CD4-positive, alpha-beta T cell treated with Interleukin-4 for 4 hours (primary cell): ENCODE measurements around the gene OR2L5.

Experiments used
- DNase-seq: peaks from one replicate; pipeline ENCODE4 v3.0.0-alpha.2; 2020

OR2L5 gene, protein sequence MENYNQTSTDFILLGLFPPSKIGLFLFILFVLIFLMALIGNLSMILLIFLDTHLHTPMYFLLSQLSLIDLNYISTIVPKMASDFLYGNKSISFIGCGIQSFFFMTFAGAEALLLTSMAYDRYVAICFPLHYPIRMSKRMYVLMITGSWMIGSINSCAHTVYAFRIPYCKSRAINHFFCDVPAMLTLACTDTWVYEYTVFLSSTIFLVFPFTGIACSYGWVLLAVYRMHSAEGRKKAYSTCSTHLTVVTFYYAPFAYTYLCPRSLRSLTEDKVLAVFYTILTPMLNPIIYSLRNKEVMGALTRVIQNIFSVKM

DNA sequence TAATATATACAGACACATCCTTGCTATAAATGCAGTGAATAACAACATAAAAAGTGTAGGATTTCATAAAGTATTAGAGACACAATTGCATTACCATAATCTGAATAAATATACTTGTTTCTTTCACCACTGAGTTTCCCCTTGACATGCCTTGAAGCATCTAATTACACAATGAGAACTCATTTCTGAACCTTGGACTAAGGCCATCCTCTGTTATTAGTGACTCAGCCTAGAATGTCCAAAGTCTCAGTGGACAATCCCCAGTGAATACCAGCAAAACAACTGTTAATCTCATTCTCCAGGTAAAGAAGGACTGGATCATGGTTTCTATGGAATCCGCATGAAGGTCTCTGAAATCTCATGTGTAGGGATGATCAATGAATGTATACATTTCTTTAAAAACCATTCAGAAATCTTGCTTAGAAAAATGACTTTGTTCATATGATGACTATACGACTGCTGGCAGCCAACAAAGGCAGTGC lies at the start of gene OR2L5:
Gene OR2L5, plus strand, starts transcription at position 432 of the 482 bp plus-strand sequence. CDS start 8,288 bp downstream, outside the sequence.
- no peak for DNase-seq

DNA sequence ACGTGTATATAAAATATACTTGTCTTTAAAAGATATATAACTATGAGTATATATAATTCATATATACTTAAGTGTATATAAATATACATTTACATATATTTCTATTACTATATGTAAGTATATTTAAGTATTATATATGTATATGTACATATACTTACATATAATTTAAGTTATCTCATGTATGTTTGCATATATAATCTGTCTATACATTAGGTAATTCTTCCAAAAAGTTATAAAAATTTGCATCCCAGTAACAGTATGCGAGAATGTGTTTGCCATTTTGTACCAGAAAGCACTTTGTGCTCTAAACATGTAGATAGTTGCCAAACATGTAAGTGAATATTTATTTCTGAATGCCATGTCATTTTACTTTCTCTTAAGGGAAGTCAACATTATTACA lies 48.5 kb upstream of the OR2L5 start, which contains the start of gene OR2AK2:
Gene OR2AK2, plus strand, starts transcription at position 301 of the 400 bp plus-strand sequence. CDS start 144 bp downstream, outside the sequence.
- DNase-seq: no peak

DNA sequence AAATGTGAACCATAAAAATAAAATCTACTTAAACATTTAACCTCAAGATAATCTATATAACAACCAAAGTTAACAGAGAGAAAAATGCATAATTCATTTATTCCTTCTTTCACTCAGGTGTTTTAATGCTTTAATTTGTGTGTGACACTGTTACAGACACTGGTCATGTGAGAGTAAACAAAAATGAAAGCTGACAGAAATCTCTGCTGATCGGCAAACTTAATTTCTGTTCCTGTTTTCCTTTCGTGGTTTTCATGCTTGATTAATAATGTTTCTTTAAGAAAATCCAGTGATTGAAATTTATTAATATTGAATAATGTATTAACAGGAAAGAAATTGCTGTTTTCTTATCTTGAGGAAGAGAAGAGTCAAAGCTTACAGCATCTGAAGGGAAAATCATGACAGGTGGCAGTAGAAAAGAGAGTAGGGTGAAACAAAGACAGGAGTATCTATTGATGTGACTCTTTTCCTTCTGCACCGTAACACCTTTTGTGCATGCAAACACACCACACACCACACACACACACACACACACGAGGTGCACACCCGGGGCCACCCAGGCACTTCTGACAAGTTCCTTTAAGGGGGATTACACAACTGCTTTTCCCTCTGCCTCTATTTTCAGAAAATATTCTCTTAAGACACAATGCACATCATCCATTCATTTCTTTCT lies 46.8 kb upstream of the OR2L5 start:
- no peak for DNase-seq

DNA sequence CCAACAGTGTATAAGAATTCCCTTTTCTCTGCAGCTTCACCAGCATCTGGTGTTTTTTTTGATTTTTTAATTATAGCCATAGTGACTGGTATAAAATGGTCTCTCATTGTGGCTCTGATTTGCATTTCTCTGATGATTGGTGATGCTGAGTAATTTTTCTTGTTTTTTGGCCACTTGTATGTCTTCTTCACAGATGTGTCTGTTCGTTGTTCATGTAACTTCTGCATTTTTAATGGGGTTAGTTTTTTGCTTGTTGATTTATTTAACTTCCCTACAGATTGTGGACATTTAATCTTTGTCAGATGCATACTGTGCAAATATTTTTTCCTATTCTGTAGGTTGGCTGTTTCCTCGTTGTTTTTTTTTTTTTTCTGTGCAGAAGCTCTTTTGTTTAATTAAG lies 20.5 kb upstream of the OR2L5 start:
- no peak for DNase-seq

DNA sequence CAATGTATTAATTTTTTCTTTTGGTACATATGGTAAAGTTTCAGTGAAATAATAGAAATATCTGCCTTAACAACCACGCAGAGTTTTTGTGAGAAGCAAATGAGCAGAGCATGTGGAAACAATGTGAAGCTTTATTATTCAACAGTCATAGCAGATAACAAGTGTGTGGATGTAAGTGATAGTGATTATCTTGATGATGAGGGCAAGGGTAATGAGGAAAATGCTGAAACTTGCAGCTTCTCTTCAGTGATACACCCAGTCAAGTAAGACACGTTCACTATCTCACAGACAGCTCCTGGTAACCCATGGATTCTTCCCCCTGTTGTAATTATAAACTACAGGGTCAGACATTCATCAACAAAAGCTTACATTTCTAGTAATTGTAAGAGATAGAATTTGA lies 14.6 kb upstream of the OR2L5 start:
- no peak for DNase-seq

DNA sequence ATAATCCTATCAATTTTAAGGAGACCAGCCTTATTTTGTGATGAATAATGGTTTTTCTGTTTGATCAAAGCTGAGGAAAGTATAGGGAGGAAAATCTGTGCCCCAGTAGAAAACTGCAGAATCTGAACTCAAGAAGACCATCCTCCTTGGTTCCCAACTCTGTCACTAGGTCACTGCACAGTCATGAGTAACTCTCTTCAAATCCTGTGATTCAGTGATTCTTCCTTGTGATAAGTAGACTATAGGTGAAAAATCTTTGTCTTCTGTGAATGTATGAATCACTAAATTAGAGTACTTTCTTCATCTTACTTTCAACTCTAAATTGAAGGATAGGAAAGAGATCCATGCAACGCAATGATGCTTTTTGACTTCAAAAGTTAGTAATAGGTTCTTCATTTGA lies 13.3 kb upstream of the OR2L5 start:
- no peak for DNase-seq

DNA sequence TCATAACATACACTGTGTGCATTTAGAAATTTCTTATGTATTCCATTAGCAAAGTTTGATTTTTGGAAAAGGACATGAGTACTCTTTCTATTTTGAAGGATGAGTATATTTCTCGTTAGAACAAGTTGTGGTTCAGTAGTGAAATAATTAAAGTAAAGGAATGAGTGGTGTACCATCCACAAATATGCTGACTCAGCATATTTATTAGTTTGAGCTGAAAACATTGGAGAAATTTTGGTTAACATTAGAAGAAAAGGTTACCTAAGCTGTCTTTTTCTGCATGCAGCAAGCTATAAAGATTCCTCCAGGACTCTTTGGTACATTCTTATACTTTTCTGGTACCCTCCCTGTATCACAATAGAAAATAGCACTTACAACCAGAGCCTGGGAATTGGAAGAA lies 5.7 kb upstream of the OR2L5 start:
- no peak for DNase-seq

DNA sequence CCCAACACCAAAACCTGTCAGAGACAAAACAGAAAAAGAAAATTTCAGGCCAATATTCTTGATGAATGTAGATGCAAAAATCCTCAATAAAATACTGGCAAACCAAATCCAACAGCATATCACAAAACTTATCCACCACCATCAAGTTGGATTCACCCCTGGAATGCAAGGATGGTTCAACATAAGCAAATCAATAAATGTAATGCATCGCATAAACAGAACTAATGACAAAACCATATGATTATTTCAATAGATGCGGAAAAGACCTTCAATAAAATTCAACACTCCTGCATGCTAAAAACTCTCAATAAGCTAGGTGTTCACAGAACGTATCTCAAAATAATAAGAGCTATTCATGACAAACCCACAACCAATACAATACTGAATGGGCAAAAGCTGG lies 3.8 kb upstream of the OR2L5 start:
- no peak for DNase-seq

DNA sequence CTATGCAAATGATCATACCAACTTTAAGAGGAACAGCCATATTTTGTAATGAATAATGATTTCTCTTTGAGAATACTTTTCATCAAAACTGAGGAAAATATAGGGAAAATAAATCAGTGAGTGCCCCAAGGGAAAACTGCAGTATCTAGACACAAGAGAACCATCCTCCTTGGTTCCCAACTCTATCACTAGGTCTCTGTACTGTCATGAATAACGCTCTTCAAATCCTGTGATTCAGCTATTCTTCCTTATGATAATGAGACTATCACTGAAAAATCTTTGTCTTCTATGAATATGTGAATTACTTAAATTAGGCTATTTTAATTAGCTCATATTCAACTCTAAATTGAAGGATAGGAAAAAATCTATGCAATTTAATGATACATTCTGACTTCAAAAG lies 2.3 kb downstream of the OR2L5 start:
- no peak for DNase-seq

DNA sequence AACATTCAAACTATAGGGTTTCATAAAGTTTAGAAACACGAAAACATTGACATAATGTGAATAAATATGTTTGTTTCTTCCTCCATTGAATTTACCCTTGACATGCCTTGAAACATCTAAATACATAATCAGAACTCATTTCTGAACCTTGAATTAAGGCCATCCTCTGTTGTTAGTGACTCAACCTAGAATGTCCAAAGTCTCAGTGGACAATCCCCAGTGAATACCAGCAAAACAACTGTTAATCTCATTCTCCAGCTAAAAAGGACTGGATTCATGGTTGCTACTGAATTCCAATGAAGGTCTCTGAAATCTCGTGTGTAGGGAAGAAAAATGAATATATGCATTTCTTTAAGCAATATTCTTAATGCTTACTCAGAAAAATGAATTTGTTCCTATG lies 16.3 kb downstream of the OR2L5 start, which contains the start of gene OR2L2:
Gene OR2L2, plus strand, starts transcription at position 301 of the 400 bp plus-strand sequence. CDS start 8,198 bp downstream, outside the sequence.
- no peak for DNase-seq

DNA sequence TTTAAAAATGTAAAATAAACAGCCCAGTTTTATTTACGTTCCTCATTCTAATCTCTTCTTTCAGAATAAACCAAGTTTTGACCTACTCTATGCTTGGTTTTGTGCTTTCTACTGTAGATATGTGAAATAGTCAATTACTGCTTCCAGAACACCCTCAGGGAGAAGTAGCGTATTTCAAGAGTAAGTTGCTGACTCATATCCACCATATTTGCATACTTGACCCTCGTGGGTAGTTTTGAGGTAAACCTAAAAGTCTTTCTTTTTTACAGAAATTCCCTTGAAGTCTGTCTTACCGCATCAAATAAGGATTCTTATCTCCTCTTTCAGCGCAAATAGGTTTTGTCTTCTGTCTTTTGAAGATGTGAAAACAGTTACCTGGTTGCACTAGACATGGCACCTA lies 31.7 kb downstream of the OR2L5 start:
- no peak for DNase-seq

DNA sequence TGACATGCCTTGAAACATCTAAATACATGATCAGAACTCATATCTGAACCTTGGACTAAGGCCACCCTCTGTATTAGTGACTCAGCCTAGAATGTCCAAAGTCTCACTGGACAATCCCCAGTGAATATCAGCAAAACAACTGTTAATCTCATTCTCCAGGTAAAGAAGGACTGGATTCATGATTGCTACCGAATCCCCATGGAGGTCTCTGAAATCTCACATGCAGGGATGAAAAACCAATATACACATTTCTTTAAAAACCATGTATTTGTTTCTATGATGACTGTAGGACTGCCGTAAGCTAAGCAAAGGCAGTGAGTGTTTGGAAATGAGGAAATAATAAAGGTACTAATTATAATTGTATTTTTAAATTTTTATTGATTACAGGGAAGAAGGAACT lies 33.1 kb downstream of the OR2L5 start, which contains the start of gene OR2L3:
Gene OR2L3, plus strand, starts transcription at position 301 of the 400 bp plus-strand sequence. CDS start 13,846 bp downstream, outside the sequence.
- DNase-seq: no peak

DNA sequence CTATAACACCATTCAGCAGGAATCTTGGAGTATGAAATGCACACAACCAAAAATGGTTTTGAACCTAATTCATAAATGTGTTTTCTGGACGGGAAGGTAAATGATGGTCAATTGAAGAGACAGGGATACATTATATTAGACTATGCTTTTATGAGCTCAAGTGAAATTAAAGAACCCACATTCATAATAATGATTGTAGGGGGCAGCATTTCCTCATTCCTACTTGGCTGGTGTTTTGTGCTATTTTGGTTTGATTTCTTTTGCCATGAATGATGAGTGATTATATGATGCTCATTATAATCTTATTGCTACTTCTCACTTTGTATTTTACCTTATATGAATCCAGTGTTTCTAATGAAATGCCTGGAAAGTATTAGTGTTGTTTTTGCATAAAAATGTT lies 33.5 kb downstream of the OR2L5 start:
- DNase-seq: no peak

DNA sequence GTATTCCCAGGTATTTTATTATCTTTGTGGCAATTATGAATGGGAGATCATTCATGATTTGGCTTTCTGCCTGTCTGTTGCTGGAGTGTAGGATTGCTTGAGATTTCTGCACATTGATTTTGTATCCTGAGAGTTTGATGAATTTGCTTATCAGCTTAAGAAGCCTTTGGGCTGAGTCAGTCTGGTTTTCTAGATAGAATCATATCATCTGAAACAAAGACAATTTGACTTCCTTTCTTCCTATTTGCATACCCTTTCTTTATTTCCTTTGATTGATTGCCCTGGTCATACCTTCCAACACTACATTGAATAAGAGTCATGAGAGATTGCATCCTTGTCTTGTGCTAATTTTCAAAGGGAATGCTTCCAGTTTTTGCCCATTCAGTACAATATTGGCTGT lies 41.2 kb downstream of the OR2L5 start:
- DNase-seq: no peak

DNA sequence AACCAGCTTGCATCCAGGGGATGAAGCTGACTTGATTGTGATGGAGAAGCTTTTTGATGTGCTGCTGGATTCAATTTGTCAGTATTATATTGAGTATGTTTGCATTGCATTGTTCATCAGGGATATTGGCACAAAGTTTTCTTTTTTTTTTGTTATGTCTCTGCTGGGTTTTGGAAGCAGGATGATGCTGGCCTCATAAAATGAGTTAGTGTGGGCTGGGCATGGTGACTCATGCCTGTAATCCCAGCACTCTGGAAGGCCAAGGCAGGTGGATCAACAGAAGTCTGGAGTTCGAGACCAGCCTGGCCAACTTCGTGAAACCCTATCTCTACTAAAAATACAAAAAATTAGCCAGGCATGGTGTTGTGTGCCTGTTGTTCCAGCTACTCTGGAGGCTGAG lies 41.8 kb downstream of the OR2L5 start:
- no peak for DNase-seq

DNA sequence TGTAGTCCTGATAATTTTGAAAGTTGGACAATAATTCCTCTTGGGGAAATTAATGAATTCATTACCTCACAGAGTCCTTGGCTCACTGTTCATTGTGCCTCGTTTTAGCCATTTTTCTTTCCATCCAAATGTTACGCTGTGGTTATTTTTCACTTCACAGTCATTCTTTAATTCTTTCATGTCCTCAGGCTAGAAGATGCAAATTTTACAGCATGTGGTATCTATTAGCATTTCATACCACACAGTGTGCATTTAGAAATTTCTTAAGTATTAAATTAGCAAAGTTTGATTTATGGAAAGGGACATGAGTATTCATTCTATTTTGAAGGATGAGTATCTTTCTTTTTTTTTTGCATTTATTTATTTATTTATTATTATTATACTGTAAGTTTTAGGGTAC lies 51.6 kb downstream of the OR2L5 start:
- DNase-seq: no peak

DNA sequence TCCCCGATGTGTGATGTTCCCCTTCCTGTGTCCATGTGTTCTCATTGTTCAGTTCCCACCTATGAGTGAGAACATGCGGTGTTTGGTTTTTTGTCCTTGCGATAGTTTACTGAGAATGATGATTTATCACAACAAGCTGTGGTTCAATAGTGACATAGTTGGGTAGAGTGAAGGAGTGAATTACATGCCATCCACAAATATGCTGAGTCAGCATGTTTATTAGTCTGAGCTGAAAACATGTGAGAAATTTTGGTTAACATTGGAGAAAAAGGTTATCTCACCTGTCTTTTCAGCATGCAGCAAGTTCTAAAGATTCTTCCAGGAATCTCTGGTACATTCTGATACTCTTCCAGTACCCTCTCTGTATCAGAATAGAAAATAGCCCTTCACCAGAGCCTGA lies 52.1 kb downstream of the OR2L5 start:
- no peak for DNase-seq
